Activated CD8-positive, alpha-beta T cell treated with anti-CD3 and anti-CD28 coated beads, Interleukin-2, amount 10 ng/mL, durations not matched to agents 7 days and 5 days (primary cell): ENCODE data around the gene SNRPB2. TPM values are rescaled to one million over a fixed set of nuclear protein-coding genes. Genes with fewer than 3 reads are reported as not detected.

Experiments
- ATAC-seq: fragments of 150-1000 bp; cut with Tn5 transposase; one replicate; pipeline ENCODE4 v1.10.0; 2021; ENCODE audit warnings: moderate library complexity
- CTCF ChIA-PET: fragments of 350-600 bp; sonication (Branson Sonifier 250); formaldehyde crosslinking; loops from one replicate; lab custom pipeline; 2021; ENCODE audit warnings: antibody characterized with exemption; lab: Charles Lee
- POLR2A ChIA-PET: fragments of 350-600 bp; sonication (Branson Sonifier 250); formaldehyde crosslinking; loops from one replicate; lab custom pipeline; 2021; ENCODE audit warnings: antibody characterized with exemption; lab: Charles Lee
- DNase-seq: peaks from one replicate; pipeline ENCODE4 v3.0.0-alpha.2; 2020
- H3K27ac Mint-ChIP-seq: one replicate; pipeline ENCODE4 v1.8.0; 2021; ENCODE audit warnings: mild to moderate bottlenecking, mixed read lengths
- H3K27me3 Mint-ChIP-seq: one replicate; pipeline ENCODE4 v1.8.0; 2021; ENCODE audit warnings: low read depth, mixed read lengths
- H3K36me3 Mint-ChIP-seq: one replicate; pipeline ENCODE4 v1.8.0; 2021; ENCODE audit warnings: low read depth, mixed read lengths
- H3K4me1 Mint-ChIP-seq: one replicate; pipeline ENCODE4 v1.8.0; 2021; ENCODE audit warnings: low read depth, mixed read lengths
- H3K4me3 Mint-ChIP-seq: one replicate; pipeline ENCODE4 v1.8.0; 2021; ENCODE audit warnings: mild to moderate bottlenecking, mixed read lengths
- H3K9me3 Mint-ChIP-seq: one replicate; pipeline ENCODE4 v1.8.0; 2022; ENCODE audit warnings: mixed read lengths; ENCODE audit not compliant: insufficient read depth
- total RNA-seq, 2 experiments: library from RNA; stranded (reverse); gene quantifications; one replicate each; pipeline ENCODE4 v1.2.3, GENCODE V29; 2021

Gene SNRPB2
- total RNA-seq, 2 experiments from 2014 or later = 91.2 to 100 TPM

GRCh38 chr20:16740365-16741072 lies 10.7 kb downstream of the SNRPB2 start:
- Mint-ChIP-seq H3K27me3 (peaks cover 5% of the 10 kb centered on the region), H3K9me3 (no peaks in the 10 kb centered on the region), H3K4me1 (peaks cover 6% of the 10 kb centered on the region), H3K36me3 (peaks cover 49% of the 10 kb centered on the region), H3K27ac (no peak overlapping the region), H3K4me3 (no peak overlapping the region)
- no peak for DNase-seq
- no peak for ATAC-seq
- ChIA-PET POLR2A (no interaction called here), CTCF (interaction anchor here (2.3 kb wide), 1 partner anchor 21 kb away, joined by 7 read pairs; no protein-coding TSS in a partner anchor)

DNA sequence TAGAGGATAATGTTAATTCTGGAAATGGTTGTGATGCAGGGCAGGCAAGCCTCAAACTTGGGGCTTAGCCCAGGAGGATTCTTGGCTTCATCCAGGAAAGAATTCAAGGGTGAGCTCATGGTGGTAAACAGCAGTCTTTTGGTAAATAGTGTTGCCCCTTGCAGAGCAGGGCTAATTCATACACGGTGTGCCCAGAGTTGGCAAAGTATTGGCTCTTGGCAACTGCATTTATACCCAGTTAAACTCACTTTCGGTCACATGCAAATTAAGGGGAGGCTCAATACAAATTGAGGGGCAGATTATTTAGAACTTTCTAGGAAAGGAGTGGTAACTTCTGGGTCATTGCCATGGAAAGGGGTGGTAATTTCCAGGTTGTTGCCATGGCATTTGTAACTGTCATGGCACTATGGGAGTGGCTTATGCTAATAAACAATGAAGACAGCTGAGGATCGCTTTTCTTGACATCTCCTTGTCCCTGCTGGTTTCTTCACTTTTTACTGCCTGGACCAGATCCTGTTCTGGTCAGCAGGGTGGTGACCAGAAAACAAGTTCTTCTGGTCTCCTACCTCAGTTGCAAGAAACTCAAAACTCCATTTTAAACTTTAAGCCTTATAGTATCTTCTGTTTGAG lies 14.5 kb downstream of the SNRPB2 start:
- Mint-ChIP-seq H3K27me3 (peaks cover 14% of the 10 kb centered on the region), H3K4me1 (no peaks in the 10 kb centered on the region), H3K9me3 (no peaks in the 10 kb centered on the region), H3K36me3 (peaks cover 31% of the 10 kb centered on the region), H3K27ac (no peak overlapping the region), H3K4me3 (no peak overlapping the region)
- DNase-seq (no peak), ATAC-seq (no peak)
- ChIA-PET CTCF (no interaction called here), POLR2A (no interaction called here)

DNA sequence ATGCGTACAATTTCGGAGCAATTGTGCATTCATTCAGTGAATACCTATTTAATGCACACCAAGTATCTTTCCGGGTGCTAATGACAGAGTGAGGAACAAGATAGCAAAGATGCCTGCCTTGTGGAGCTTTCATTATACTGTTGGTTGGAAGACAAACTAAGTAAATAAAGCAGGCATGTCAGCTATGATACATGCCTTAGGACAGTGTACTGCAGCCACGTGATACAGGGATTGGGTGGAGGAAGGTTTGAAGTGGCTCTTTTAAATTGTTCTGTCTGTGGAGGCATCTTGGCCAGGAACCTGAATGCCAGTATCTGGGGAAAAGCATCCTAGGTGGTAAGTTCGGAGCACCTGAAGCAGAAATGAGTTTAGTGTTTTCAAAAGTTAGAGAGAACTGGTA lies 15.4 kb downstream of the SNRPB2 start:
- Mint-ChIP-seq H3K27ac (no peak overlapping the region), H3K9me3 (no peaks in the 10 kb centered on the region), H3K36me3 (peaks cover 22% of the 10 kb centered on the region), H3K4me3 (no peak overlapping the region), H3K27me3 (peaks cover 14% of the 10 kb centered on the region), H3K4me1 (no peaks in the 10 kb centered on the region)
- CTCF ChIA-PET = no interaction called here
- DNase-seq (no peak), ATAC-seq (no peak)
- POLR2A ChIA-PET = no interaction called here

- CTCF ChIA-PET = interaction anchor here (1.6 kb wide), 1 partner anchor 14 kb away, joined by 4 read pairs; no protein-coding TSS in a partner anchor
- peaks cover 6% of the 10 kb centered on the region for H3K36me3 Mint-ChIP-seq
These were observed 17.5 kb downstream of the SNRPB2 start for GRCh38 chr20:16747291-16747811.

DNA sequence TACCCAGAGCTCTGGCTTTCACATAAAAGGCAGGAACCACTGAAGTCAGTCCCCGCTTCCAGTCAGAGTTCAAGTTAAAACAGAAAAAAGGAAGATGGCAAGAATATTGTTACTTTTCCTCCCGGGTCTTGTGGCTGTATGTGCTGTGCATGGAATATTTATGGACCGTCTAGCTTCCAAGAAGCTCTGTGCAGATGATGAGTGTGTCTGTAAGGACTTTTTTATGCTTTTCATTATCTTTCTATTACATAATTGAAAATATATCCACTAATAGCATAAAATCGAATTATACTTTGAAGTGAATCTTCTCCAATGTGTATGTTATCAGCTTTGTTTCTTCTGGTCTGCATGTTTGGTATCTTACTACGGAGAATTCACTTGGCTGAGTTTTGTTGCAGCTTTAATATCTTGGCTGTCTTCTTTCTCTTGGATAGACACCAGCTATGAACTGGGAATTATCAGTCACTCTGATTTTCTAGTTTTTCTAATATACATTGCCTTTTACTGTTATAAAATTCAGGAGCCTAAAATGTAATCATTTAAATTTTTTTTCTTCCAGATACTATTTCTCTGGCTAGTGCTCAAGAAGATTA lies 18.6 kb downstream of the SNRPB2 start, which contains the start of gene OTOR:
TSS of gene OTOR (plus strand) at position 51 of the 593 bp plus-strand sequence. CDS start at position 95, 44 bp downstream.
- Mint-ChIP-seq H3K4me1 (no peaks in the 10 kb centered on the region), H3K27me3 (peaks cover 16% of the 10 kb centered on the region), H3K36me3 (no peaks in the 10 kb centered on the region), H3K27ac (no peak within 1 kb of the TSS), H3K4me3 (no peak within 1 kb of the TSS), H3K9me3 (no peaks in the 10 kb centered on the region)
- DNase-seq (no peak), ATAC-seq (no peak)
- CTCF ChIA-PET = interaction anchor here (1.0 to 1.6 kb wide), 2 partner anchors 13 to 26 kb away, joined by 3 to 4 read pairs; no protein-coding TSS in a partner anchor
- POLR2A ChIA-PET = no interaction called here

More at GRCh38 chr20:16747291-16747811, 17.5 kb downstream of the SNRPB2 start:
- no peaks in the 10 kb centered on the region for H3K4me1 Mint-ChIP-seq
- no peak overlapping the region for H3K4me3 Mint-ChIP-seq
- ATAC-seq = no peak
- H3K27ac Mint-ChIP-seq = no peak overlapping the region
- peaks cover 14% of the 10 kb centered on the region for H3K27me3 Mint-ChIP-seq
- no peak for DNase-seq
- H3K9me3 Mint-ChIP-seq = no peaks in the 10 kb centered on the region
- POLR2A ChIA-PET = no interaction called here

- H3K9me3 Mint-ChIP-seq = no peaks in the 10 kb centered on the region
- DNase-seq (no peak), ATAC-seq (no peak)
- peaks cover 16% of the 10 kb centered on the region for H3K27me3 Mint-ChIP-seq
- no peak overlapping the region for H3K27ac Mint-ChIP-seq
- no peaks in the 10 kb centered on the region for H3K4me1 Mint-ChIP-seq
- CTCF ChIA-PET = no interaction called here
- POLR2A ChIA-PET = no interaction called here
- no peaks in the 10 kb centered on the region for H3K36me3 Mint-ChIP-seq
- H3K4me3 Mint-ChIP-seq = no peak overlapping the region
These were observed 19.7 kb downstream of the SNRPB2 start for GRCh38 chr20:16749573-16749972.

- no peaks in the 10 kb centered on the region for H3K4me1 Mint-ChIP-seq
- POLR2A ChIA-PET = interaction anchor here (0.6 to 0.7 kb wide), 2 partner anchors 13 to 159 kb away, joined by 3 read pairs; no protein-coding TSS in a partner anchor
- CTCF ChIA-PET = interaction anchor here (1.7 kb wide), 1 partner anchor 9 kb away, joined by 5 read pairs; no protein-coding TSS in a partner anchor
- DNase-seq = no peak
- H3K4me3 Mint-ChIP-seq = no peak overlapping the region
- H3K36me3 Mint-ChIP-seq = no peaks in the 10 kb centered on the region
- H3K27me3 Mint-ChIP-seq = peaks cover 6% of the 10 kb centered on the region
- H3K9me3 Mint-ChIP-seq = no peaks in the 10 kb centered on the region
- no peak overlapping the region for H3K27ac Mint-ChIP-seq
- no peak for ATAC-seq
These were observed 22.3 kb downstream of the SNRPB2 start for GRCh38 chr20:16752082-16752481.

- no peak overlapping the region for H3K4me3 Mint-ChIP-seq
- DNase-seq (no peak), ATAC-seq (no peak)
- no peak overlapping the region for H3K27ac Mint-ChIP-seq
- ChIA-PET POLR2A (no interaction called here), CTCF (no interaction called here)
- H3K9me3 Mint-ChIP-seq = no peaks in the 10 kb centered on the region
- H3K27me3 Mint-ChIP-seq = peaks cover 6% of the 10 kb centered on the region
- H3K4me1 Mint-ChIP-seq = no peaks in the 10 kb centered on the region
- H3K36me3 Mint-ChIP-seq = no peaks in the 10 kb centered on the region
These were observed 23.1 kb downstream of the SNRPB2 start for GRCh38 chr20:16752901-16753300.

- ChIA-PET CTCF (no interaction called here), POLR2A (no interaction called here)
- H3K9me3 Mint-ChIP-seq = no peaks in the 10 kb centered on the region
- H3K4me1 Mint-ChIP-seq = no peaks in the 10 kb centered on the region
- H3K4me3 Mint-ChIP-seq = no peak overlapping the region
- ATAC-seq (no peak), DNase-seq (no peak)
- no peak overlapping the region for H3K27ac Mint-ChIP-seq
- no peaks in the 10 kb centered on the region for H3K36me3 Mint-ChIP-seq
- H3K27me3 Mint-ChIP-seq = peaks cover 3% of the 10 kb centered on the region
These were observed 28.8 kb downstream of the SNRPB2 start for GRCh38 chr20:16758454-16759180.

DNA sequence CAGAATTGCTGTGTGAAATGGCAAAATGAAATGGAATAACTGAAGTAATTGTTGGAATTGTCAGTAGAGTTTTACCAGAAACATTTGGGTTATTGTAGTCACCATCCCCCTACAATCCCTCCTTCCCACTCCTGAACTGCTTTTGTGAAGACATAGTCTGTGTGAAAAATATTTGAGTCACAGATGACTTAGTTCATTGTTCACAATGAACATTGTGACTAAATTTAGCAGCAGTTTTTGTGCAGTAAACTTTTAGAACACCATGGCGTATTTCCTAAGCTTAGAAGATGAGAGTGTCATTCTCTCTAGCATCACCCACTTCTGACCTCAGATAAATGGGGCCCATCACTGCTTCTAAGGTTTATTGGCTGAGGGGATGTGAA lies 29.3 kb downstream of the SNRPB2 start:
- POLR2A ChIA-PET = no interaction called here
- no peaks in the 10 kb centered on the region for H3K36me3 Mint-ChIP-seq
- H3K4me3 Mint-ChIP-seq = no peak overlapping the region
- DNase-seq (no peak), ATAC-seq (no peak)
- no peaks in the 10 kb centered on the region for H3K9me3 Mint-ChIP-seq
- CTCF ChIA-PET = no interaction called here
- no peaks in the 10 kb centered on the region for H3K4me1 Mint-ChIP-seq
- H3K27me3 Mint-ChIP-seq = peaks cover 3% of the 10 kb centered on the region
- H3K27ac Mint-ChIP-seq = no peak overlapping the region
